SK-N-SH (cell line): Measurements from ENCODE around the gene VPS52. TPM values are rescaled to one million over a fixed set of nuclear protein-coding genes. Genes with fewer than 3 reads are reported as not detected.

ENCODE experiments used
- CTCF ChIA-PET: fragments of 300-600, 350-600 bp; formaldehyde crosslinking; extraction: SDS; loops from one replicate; lab custom pipeline; 2021; lab: Yijun Ruan, JAX
- POLR2A ChIA-PET: fragments of 350-600 bp; sonication (Branson Sonifier 250); formaldehyde crosslinking; extraction: SDS; loops from one replicate; lab custom pipeline; 2020; ENCODE audit warnings: antibody characterized with exemption, inconsistent platforms; lab: Yijun Ruan, JAX
- DNase-seq: peaks from one replicate; pipeline ENCODE4 v3.0.0; 2012
- H2AFZ ChIP-seq: fragments of 200-600 bp; sonication (generic); 2 replicates; pipeline ENCODE4 v1.8.1; 2016; ENCODE audit warnings: antibody characterized with exemption, mild to moderate bottlenecking, low read depth
- H3F3A ChIP-seq: fragments of 200-600 bp; sonication (generic); replicated peaks from 2 replicates; pipeline ENCODE3; 2016; ENCODE audit warnings: antibody characterized with exemption, mild to moderate bottlenecking; ENCODE audit not compliant: insufficient read depth
- H3K27ac ChIP-seq, 2 experiments: fragments of 200-500 bp in 1 of 2; fragments of 200-600 bp in 1 of 2; sonication (Bioruptor generic) in 1 of 2; sonication (generic), shearing (Covaris generic) in 1 of 2; 2 replicates each; pipeline versions ENCODE4 v1.5.1 to v1.6.1; 2014 to 2016; ENCODE audit warnings: low read depth in 2 of 2, inconsistent platforms in 1 of 2, low read length in 1 of 2, mild to moderate bottlenecking in 1 of 2, mixed read lengths in 1 of 2
- H3K27me3 ChIP-seq: fragments of 200-600 bp; sonication (generic), shearing (Covaris generic); 2 replicates; pipeline ENCODE4 v1.6.1; 2016; ENCODE audit warnings: mixed run types; ENCODE audit not compliant: insufficient read depth
- H3K36me3 ChIP-seq, 2 experiments: fragments of 200-500 bp in 1 of 2; fragments of 200-600 bp in 1 of 2; sonication (Bioruptor generic) in 1 of 2; sonication (generic) in 1 of 2; replicated peaks in 1 of 2; 2 replicates each; pipeline versions ENCODE3 to v1.5.1; 2014 to 2016; ENCODE audit warnings: low read length in 1 of 2, mild to moderate bottlenecking in 1 of 2; ENCODE audit not compliant: insufficient read depth in 2 of 2, control insufficient read depth in 1 of 2
- H3K4me1 ChIP-seq, 2 experiments: fragments of 200-500 bp in 1 of 2; fragments of 200-600 bp in 1 of 2; sonication (Bioruptor generic) in 1 of 2; sonication (generic), shearing (Covaris generic) in 1 of 2; 2 replicates each; pipeline versions ENCODE4 v1.5.1 to v1.6.1; 2014 to 2016; ENCODE audit warnings: low read depth in 1 of 2, low read length in 1 of 2, mixed run types in 1 of 2; ENCODE audit not compliant: insufficient read depth in 2 of 2, control insufficient read depth in 1 of 2
- H3K4me2 ChIP-seq: fragments of 200-600 bp; sonication (generic), shearing (Covaris generic); 2 replicates; pipeline ENCODE4 v1.6.1; 2017; ENCODE audit warnings: mixed run types
- H3K4me3 ChIP-seq, 2 experiments: fragments of 200-500 bp in 1 of 2; fragments of 200-600 bp in 1 of 2; sonication (Bioruptor generic) in 1 of 2; sonication (generic), shearing (Covaris generic) in 1 of 2; 2 replicates each; pipeline versions ENCODE4 v1.5.1 to v1.8.1; 2014 to 2016; ENCODE audit warnings: low read depth in 2 of 2, inconsistent platforms in 1 of 2, low read length in 1 of 2, mild to moderate bottlenecking in 1 of 2, mixed read lengths in 1 of 2, moderate library complexity in 1 of 2
- H3K79me2 ChIP-seq: fragments of 200-600 bp; sonication (generic); 2 replicates; pipeline ENCODE4 v1.8.1; 2017; ENCODE audit warnings: mild to moderate bottlenecking; ENCODE audit not compliant: insufficient read depth
- H3K9ac ChIP-seq: fragments of 200-600 bp; sonication (generic); 2 replicates; pipeline ENCODE4 v1.6.1; 2017; ENCODE audit warnings: mixed run types
- H3K9me2 ChIP-seq: fragments of 200-600 bp; sonication (generic); 2 replicates; pipeline ENCODE4 v1.6.1; 2017; ENCODE audit warnings: mixed run types
- H3K9me3 ChIP-seq: fragments of 200-600 bp; sonication (generic); 2 replicates; pipeline ENCODE4 v1.6.1; 2017; ENCODE audit warnings: mixed run types, mild to moderate bottlenecking, moderate library complexity
- H4K20me1 ChIP-seq: fragments of 200-600 bp; sonication (generic); 2 replicates; pipeline ENCODE4 v1.6.1; 2017; ENCODE audit warnings: mild to moderate bottlenecking, mixed run types; ENCODE audit not compliant: insufficient read depth
- CHD2 ChIP-seq: fragments of 150-350 bp; IDR thresholded peaks from 2 replicates; pipeline ENCODE4 v1.6.1; 2018; ENCODE audit warnings: low read length; ENCODE audit not compliant: partially characterized antibody
- ELF1 ChIP-seq: IDR thresholded peaks from 2 replicates; pipeline ENCODE4 v1.4.0; 2012
- FOSL2 ChIP-seq: IDR thresholded peaks from 2 replicates; pipeline ENCODE4 v1.4.0; 2012; ENCODE audit warnings: low read depth, mild to moderate bottlenecking, moderate library complexity, borderline replicate concordance
- FOXJ3 ChIP-seq: sonication (generic); formaldehyde crosslinking; IDR thresholded peaks from 2 replicates; pipeline ENCODE4 v1.5.1; 2020; ENCODE audit warnings: mild to moderate bottlenecking, missing genetic modification reagents
- FOXM1 ChIP-seq: IDR thresholded peaks from 2 replicates; pipeline ENCODE4 v1.4.0; 2012; ENCODE audit warnings: low read depth, mild to moderate bottlenecking
- MEF2A ChIP-seq: IDR thresholded peaks from 2 replicates; pipeline ENCODE4 v1.4.0; 2012; ENCODE audit warnings: low read depth, borderline replicate concordance
- MXI1 ChIP-seq: IDR thresholded peaks from 2 replicates; pipeline ENCODE4 v1.6.1; 2012; ENCODE audit warnings: mild to moderate bottlenecking, low read depth, low read length, improper control_type of control experiment
- POLR2AphosphoS5 ChIP-seq: IDR thresholded peaks from 2 replicates; pipeline ENCODE4 v1.6.1; 2012; ENCODE audit warnings: low read depth, low read length
- RAD21 ChIP-seq: IDR thresholded peaks from 2 replicates; pipeline ENCODE4 v1.6.1; 2012; ENCODE audit warnings: mild to moderate bottlenecking, low read length
- REST ChIP-seq: IDR thresholded peaks from 2 replicates; pipeline ENCODE4 v1.6.1; 2012; ENCODE audit warnings: mild to moderate bottlenecking, low read depth, low read length, moderate library complexity
- SMC3 ChIP-seq: IDR thresholded peaks from 2 replicates; pipeline ENCODE4 v1.6.1; 2012; ENCODE audit warnings: low read depth, low read length, improper control_type of control experiment
- TEAD4 ChIP-seq: IDR thresholded peaks from 2 replicates; pipeline ENCODE4 v1.4.0; 2012; ENCODE audit warnings: mild to moderate bottlenecking, borderline replicate concordance; ENCODE audit not compliant: insufficient read depth
- ZBTB33 ChIP-seq: IDR thresholded peaks from 2 replicates; pipeline ENCODE4 v1.4.0; 2012; ENCODE audit warnings: low read depth, borderline replicate concordance
- whole genome bisulfite sequencing: methylation state at CpG from one replicate; pipeline ENCODE4 v1.1.6; 2017; ENCODE audit warnings: low lambda C conversion rate; 5-methylcytosine and 5-hydroxymethylcytosine counted together
- polyA plus RNA-seq, 3 experiments: library from polyadenylated mRNA; depleted of rRNA; stranded (reverse); fragments of >200 nt; gene quantifications; 2 replicates each; pipeline ENCODE4 v1.2.3, GENCODE V29; 2012

The VPS52 gene
- polyA plus RNA-seq, 1 of the 3 experiments (the other 2 are of a cell fraction), result 74.0 TPM

- H3K36me3 ChIP-seq, result peaks cover 12 to 39% of the 10 kb centered on the region in 2 experiments
- no peak overlapping the region for H3K9ac ChIP-seq
- H3K79me2 ChIP-seq, result no peaks in the 10 kb centered on the region
- H3F3A ChIP-seq, result no peaks in the 10 kb centered on the region
- WGBS, result 97% methylated on average over 5 of the region's 5 CpGs
- no peak overlapping the region for H3K27ac ChIP-seq
- DNase-seq, result no peak
- H2AFZ ChIP-seq, result no peak overlapping the region
- no peak for TF ChIP-seq CHD2
- no peak for TF ChIP-seq FOSL2
- no peak for TF ChIP-seq POLR2AphosphoS5
- TF ChIP-seq ZBTB33, result no peak
- no peak for TF ChIP-seq RAD21
- no peak for TF ChIP-seq FOXJ3
- no peak for TF ChIP-seq MXI1
- no peak for TF ChIP-seq MEF2A
- TF ChIP-seq REST, result no peak
- TF ChIP-seq ELF1, result no peak
- H3K4me1 ChIP-seq, result no peaks in the 10 kb centered on the region; a peak in 1 of 4 replicates
- H3K4me3 ChIP-seq, result no peak overlapping the region
- ChIA-PET POLR2A (no interaction called here), CTCF (interaction anchor here (1.2 to 4.8 kb wide), 2 partner anchors 10 to 12 kb away, joined by 4 to 25 read pairs; partner anchors contain the start of genes RPS18 and VPS52)
- H4K20me1 ChIP-seq, result no peaks in the 10 kb centered on the region
- no peak overlapping the region for H3K4me2 ChIP-seq
- no peaks in the 10 kb centered on the region for H3K9me3 ChIP-seq
- no peaks in the 10 kb centered on the region for H3K9me2 ChIP-seq
- H3K27me3 ChIP-seq, result no peaks in the 10 kb centered on the region
These were observed 12.6 kb downstream of the VPS52 start for GRCh38 chr6:33259032-33259431.

- peaks cover 7 to 33% of the 10 kb centered on the region in 2 experiments for H3K36me3 ChIP-seq
- POLR2A ChIA-PET, result interaction anchor here (0.6 to 1.5 kb wide), 2 partner anchors 17 to 44 kb away, joined by 3 read pairs; partner anchors contain the start of genes RPS18 and VPS52
- H3K79me2 ChIP-seq, result peaks cover 10% of the 10 kb centered on the region; the same call in 1 of the 2 replicates
- no peaks in the 10 kb centered on the region for H4K20me1 ChIP-seq
- H3K4me2 ChIP-seq, result no peak overlapping the region
- no peak for DNase-seq
- H3K4me3 ChIP-seq, result no peak overlapping the region
- 96% methylated on average over 4 of the region's 4 CpGs for WGBS
- H3K4me1 ChIP-seq, result peaks cover 12 to 21% of the 10 kb centered on the region in 2 experiments; a peak in 3 of 4 replicates
- peaks cover 32% of the 10 kb centered on the region for H3F3A ChIP-seq
- no peaks in the 10 kb centered on the region for H3K9me2 ChIP-seq
- no peaks in the 10 kb centered on the region for H3K9me3 ChIP-seq
- no peak overlapping the region for H2AFZ ChIP-seq
- CTCF ChIA-PET, result interaction anchor here (0.6 to 1.6 kb wide), 6 partner anchors 17 to 416 kb away, joined by 3 to 4 read pairs (median 3); partner anchors contain the start of genes RPS18, TAP2 and VPS52
- H3K27ac ChIP-seq, result no peak overlapping the region
- no peak for TF ChIP-seq REST
- TF ChIP-seq TEAD4, result no peak
- no peak for TF ChIP-seq FOXJ3
- no peak for TF ChIP-seq FOXM1
- no peak for TF ChIP-seq SMC3
- no peaks in the 10 kb centered on the region for H3K27me3 ChIP-seq
- H3K9ac ChIP-seq, result no peak overlapping the region
These were observed 17.1 kb downstream of the VPS52 start for GRCh38 chr6:33254591-33254990.
